GM10248 (cell line): ENCODE results near the gene CDK5RAP2.
"Not testable (repeated sequence)": the region's sequence is repeated elsewhere in the genome, so short reads cannot be mapped to it uniquely, and the experiment has no call there.

Experiments
- CTCF ChIA-PET: fragments of 300-600 bp; sonication (Branson Sonifier 250); formaldehyde crosslinking; extraction: SDS; loops from one replicate; lab custom pipeline; 2021; ENCODE audit warnings: antibody characterized with exemption; lab: Yijun Ruan, JAX
- POLR2A ChIA-PET: fragments of 350-650 bp; sonication (Branson Sonifier 250); formaldehyde crosslinking; extraction: SDS; loops from one replicate; lab custom pipeline; 2020; ENCODE audit warnings: antibody characterized with exemption; lab: Yijun Ruan, JAX
- DNase-seq: peaks from one replicate; pipeline ENCODE4 v3.0.0; 2012; ENCODE audit errors: extremely low spot score
- TF ChIP-seq, protein P1 (sequence below): IDR thresholded peaks from 2 replicates; pipeline ENCODE4 v1.5.1; 2012; ENCODE audit warnings: mild to moderate bottlenecking, low read depth; ENCODE audit errors: extremely low read depth, missing control alignments, control extremely low read depth

The CDK5RAP2 gene

DNA sequence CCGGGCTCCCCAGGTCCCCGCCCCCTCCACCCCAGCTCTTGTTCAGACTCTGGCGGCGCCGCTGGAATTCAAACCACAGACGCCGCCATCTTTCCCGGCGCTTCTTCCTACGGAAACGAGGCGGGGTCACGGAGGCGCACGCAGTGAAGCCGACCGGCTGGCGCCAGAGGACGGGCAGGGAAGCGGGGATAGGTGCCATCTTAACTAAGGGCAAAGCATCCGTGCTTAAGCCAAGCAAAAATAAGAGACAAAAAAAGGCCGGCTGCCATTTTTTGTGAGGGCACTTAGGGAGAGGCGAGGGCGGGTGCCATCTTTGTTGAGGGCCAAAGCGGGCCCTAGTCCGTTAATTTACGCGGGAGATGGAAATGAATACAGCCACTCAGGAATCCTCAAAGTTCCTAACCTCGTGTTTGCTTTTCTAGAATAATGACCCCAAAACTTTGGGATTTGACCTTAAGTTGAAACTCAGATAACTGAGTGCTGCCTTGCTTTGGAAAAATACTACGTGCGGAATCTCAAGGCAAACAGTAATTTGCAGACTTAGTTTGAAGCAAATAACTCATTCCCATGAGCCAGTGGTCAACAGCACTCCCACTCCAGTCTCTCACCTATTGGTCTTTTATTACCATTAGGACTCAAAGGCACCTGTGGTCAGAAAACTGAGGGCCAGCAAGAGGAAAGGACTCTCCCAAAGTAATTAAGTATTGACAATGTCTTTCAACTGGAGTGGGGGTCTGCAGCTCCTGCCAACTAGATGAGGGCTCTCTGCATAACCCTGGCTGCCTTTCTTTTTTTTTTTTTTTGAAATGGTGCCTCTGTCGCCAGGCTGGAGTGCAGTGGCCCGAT, at the start of gene CDK5RAP2:
Gene CDK5RAP2, minus strand, starts transcription at position 117 of the 846 bp plus-strand sequence. CDS start 189 bp downstream, outside the sequence.
- TF ChIP-seq, protein P1, sequence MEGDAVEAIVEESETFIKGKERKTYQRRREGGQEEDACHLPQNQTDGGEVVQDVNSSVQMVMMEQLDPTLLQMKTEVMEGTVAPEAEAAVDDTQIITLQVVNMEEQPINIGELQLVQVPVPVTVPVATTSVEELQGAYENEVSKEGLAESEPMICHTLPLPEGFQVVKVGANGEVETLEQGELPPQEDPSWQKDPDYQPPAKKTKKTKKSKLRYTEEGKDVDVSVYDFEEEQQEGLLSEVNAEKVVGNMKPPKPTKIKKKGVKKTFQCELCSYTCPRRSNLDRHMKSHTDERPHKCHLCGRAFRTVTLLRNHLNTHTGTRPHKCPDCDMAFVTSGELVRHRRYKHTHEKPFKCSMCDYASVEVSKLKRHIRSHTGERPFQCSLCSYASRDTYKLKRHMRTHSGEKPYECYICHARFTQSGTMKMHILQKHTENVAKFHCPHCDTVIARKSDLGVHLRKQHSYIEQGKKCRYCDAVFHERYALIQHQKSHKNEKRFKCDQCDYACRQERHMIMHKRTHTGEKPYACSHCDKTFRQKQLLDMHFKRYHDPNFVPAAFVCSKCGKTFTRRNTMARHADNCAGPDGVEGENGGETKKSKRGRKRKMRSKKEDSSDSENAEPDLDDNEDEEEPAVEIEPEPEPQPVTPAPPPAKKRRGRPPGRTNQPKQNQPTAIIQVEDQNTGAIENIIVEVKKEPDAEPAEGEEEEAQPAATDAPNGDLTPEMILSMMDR: no peak
- CTCF ChIA-PET: no interaction called here
- DNase-seq: peak; percentile 94
- POLR2A ChIA-PET: no interaction called here

DNA sequence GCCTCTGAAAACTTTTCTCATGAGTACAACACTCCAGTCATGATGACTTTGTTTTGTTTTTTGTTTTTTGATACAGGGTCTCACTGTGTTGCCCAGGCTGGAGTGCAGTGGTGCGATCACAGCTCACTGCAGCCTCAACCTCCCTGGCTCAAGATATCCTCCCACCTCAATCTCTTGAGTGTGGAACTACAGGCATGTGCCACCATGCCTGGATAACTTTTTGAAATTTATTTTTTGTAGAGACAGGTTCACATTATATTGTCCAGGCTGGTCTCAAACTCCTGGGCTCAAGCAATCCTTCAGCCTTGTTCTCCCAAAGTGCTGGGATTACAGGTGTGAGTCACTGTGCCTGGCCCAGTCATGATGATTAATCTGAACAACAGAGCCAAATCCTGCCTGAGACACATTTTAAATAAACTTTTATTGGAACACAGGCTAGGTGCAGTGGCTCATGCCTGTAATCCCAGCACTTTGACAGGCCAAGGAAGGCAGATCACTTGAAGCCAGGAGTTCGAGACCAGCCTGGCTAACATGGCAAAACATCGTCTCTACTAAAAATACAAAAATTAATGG, 49.0 kb upstream of the CDK5RAP2 start:
- CTCF ChIA-PET: interaction anchor here (1.0 to 2.8 kb wide), 3 partner anchors 9 to 15 kb away, joined by 3 to 9 read pairs (median 3); no protein-coding TSS in a partner anchor
- DNase-seq, POLR2A ChIA-PET: not testable (repeated sequence)

DNA sequence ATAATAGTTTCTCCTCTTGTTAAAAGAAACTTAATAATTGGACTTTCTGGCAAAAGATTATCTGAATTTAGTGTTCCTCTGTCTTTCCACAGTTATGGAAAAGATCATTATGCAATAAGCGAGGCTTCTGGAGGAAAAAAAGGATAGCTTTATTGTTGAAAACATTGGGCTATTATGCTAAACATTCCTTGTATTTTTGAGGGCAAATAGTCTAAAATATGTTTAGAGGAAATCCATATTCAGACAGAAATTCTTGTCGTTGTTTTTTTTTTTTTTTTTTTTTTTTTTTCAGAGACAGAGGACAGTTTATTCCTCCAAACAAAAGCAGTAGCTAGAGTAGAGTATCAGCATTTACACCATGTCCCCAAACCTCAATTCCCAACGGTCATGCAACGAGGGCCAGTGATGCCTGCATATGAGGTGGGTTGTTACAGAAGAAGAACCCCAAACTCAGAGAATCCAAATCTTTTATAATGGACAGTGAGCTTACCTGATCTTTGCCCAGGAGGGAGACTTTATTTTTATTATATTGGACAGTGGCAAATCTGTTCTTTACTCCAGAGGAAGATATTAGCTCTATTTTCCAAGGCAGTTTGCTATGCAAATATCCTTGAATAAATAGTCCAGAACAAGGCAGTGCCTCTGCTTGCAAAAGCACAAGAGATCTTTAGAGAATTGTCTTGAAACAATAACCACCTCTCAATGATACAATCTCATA, 48.4 kb upstream of the CDK5RAP2 start:
- CTCF ChIA-PET: interaction anchor here (0.8 to 2.8 kb wide), 5 partner anchors 8 to 22 kb away, joined by 3 to 9 read pairs (median 3); no protein-coding TSS in a partner anchor
- TF ChIP-seq, protein P1: no peak
- no peak for DNase-seq
- POLR2A ChIA-PET: no interaction called here

DNA sequence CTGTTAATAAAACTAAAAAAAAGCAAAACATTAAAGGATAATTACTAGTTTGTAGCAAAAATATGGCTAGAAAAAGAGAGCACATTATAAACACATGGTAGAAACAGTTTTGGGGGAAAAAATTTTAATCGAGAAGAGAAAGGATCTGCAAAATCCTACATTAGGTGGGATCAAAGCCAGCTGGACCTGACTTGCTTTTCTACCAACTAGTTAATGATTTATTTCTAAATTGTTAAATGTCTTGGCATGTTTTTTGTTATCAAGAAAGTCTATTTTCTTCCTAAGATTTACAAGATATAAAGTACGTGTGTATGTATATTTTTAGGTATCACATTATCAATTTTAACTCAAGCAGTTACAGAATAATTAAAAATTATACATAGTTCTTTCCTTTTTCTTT, 47.1 kb upstream of the CDK5RAP2 start:
- ChIA-PET POLR2A (no interaction called here), CTCF (interaction anchor here (1.8 to 2.8 kb wide), 2 partner anchors 7 to 11 kb away, joined by 5 to 9 read pairs; no protein-coding TSS in a partner anchor)
- TF ChIP-seq, protein P1: no peak
- DNase-seq: no peak

DNA sequence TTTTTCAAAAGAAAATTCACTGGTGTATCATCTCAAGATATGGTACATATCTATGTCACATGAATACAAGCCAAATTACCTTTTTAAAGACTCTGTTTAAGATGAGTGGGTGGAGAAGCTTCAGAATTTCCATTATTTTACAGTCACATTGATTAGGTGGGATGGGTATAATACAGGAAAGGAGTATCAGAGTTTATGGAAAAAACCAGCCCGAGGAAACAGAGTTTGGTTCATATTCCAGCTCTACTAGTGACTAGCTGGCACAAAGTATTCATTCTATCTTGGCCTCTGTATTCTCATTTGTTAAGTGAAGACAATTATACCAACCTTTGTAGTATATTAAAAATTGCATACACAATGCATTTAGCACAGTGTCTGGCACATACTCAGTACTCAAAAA, 46.5 kb upstream of the CDK5RAP2 start:
- no peak for DNase-seq
- POLR2A ChIA-PET: no interaction called here
- TF ChIP-seq, protein P1: no peak
- CTCF ChIA-PET: no interaction called here

DNA sequence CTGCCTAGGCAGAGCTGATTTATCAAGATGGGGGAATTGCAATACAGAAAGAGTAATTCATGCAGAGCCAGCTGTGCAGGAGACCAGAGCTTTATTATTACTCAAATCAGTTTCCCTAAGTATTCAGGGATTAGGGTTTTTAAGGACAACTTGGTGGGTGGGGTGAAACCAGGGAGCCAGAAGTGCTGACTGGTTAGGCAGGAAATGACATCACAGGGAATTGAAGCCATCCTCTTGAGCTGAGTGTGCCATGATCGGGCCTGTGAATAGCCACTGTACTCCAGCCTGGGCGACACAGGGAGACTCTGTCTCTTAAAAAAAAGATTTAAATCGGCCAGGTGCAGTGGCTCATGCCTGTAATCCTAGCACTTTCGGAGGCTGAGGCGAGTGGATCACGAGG, 45.3 kb upstream of the CDK5RAP2 start:
- TF ChIP-seq, protein P1: no peak
- DNase-seq: no peak
- ChIA-PET POLR2A (no interaction called here), CTCF (interaction anchor here (0.9 to 1.6 kb wide), 5 partner anchors 8 to 20 kb away, joined by 3 to 4 read pairs (median 3); no protein-coding TSS in a partner anchor)
